GM21576 (cell line): ENCODE data around the gene ITGA1.
"Not testable (repeated sequence)": the region's sequence is repeated elsewhere in the genome, so short reads cannot be mapped to it uniquely, and the experiment has no call there.

ENCODE experiments used
- ATAC-seq: cut with Tn5 transposase; IDR thresholded peaks from one replicate; pipeline ENCODE4 v1.9.1; 2021; ENCODE audit warnings: mild to moderate bottlenecking, moderate library complexity; ENCODE audit not compliant: unreplicated experiment

ITGA1 gene

GRCh38 chr5:52827815-52828214 lies 40.1 kb downstream of the ITGA1 start:
- no peak for ATAC-seq

- ATAC-seq = no peak
These were observed 41.9 kb downstream of the ITGA1 start for GRCh38 chr5:52829664-52830063.

- ATAC-seq = no peak
These were observed 42.9 kb downstream of the ITGA1 start for GRCh38 chr5:52830650-52831049.

- ATAC-seq = no peak
These were observed 44.2 kb downstream of the ITGA1 start for GRCh38 chr5:52831786-52832511.

- ATAC-seq = no peak
These were observed 46.6 kb downstream of the ITGA1 start for GRCh38 chr5:52834320-52834719.

- no peak for ATAC-seq
These were observed 49.4 kb downstream of the ITGA1 start for GRCh38 chr5:52837068-52837467.

- ATAC-seq = no peak
These were observed 49.9 kb downstream of the ITGA1 start for GRCh38 chr5:52837591-52838001.

- no peak for ATAC-seq
These were observed 50.8 kb downstream of the ITGA1 start for GRCh38 chr5:52838326-52839015.

- no peak for ATAC-seq
These were observed 51.6 kb downstream of the ITGA1 start for GRCh38 chr5:52839285-52839684.

- no peak for ATAC-seq
These were observed 52.7 kb downstream of the ITGA1 start for GRCh38 chr5:52840277-52841050.

- no peak for ATAC-seq
These were observed 53.4 kb downstream of the ITGA1 start for GRCh38 chr5:52841114-52841513.

GRCh38 chr5:52842111-52842510 lies 54.4 kb downstream of the ITGA1 start:
- no peak for ATAC-seq

GRCh38 chr5:52844885-52845284 lies 57.2 kb downstream of the ITGA1 start:
- no peak for ATAC-seq

GRCh38 chr5:52846182-52846842 lies 58.6 kb downstream of the ITGA1 start:
- no peak for ATAC-seq

GRCh38 chr5:52848688-52849087 lies 61.0 kb downstream of the ITGA1 start:
- ATAC-seq = not testable (repeated sequence)

- no peak for ATAC-seq
These were observed 61.8 kb downstream of the ITGA1 start for GRCh38 chr5:52849544-52849943.

GRCh38 chr5:52853650-52854049 lies 65.9 kb downstream of the ITGA1 start:
- ATAC-seq = no peak

- no peak for ATAC-seq
These were observed 66.6 kb downstream of the ITGA1 start for GRCh38 chr5:52854301-52854700.

- ATAC-seq = no peak
These were observed 67.2 kb downstream of the ITGA1 start for GRCh38 chr5:52854949-52855348.

- peak; percentile 75 for ATAC-seq
These were observed 68.8 kb downstream of the ITGA1 start for GRCh38 chr5:52856564-52856963.

- no peak for ATAC-seq
These were observed 71.9 kb downstream of the ITGA1 start for GRCh38 chr5:52859628-52860027.
